Breast epithelium (tissue), 4 donors: ENCODE measurements around the gene SEMA3C. TPM values are rescaled to one million over a fixed set of nuclear protein-coding genes. Genes with fewer than 3 reads are reported as not detected.

Experiments
- DNase-seq, 2 donors: peaks; one replicate each; pipeline ENCODE4 v3.0.0-alpha.2; 2019; ENCODE audit warnings: low spot score in 2 of 2
- H3K27ac ChIP-seq, 2 donors: fragments of 200-600 bp; sonication (generic) in 1 of 2; one replicate each; pipeline ENCODE4 v1.5.1; 2016 to 2019; ENCODE audit warnings: mild to moderate bottlenecking in 1 of 2
- H3K27me3 ChIP-seq, 2 donors: fragments of 200-600 bp; sonication (generic) in 1 of 2; one replicate each; pipeline versions ENCODE4 v1.5.1 to v1.6.0; 2017 to 2019; ENCODE audit warnings: control low read depth in 1 of 2, mild to moderate bottlenecking in 1 of 2
- H3K36me3 ChIP-seq: fragments of 200-600 bp; one replicate; pipeline ENCODE4 v1.5.1; 2019
- H3K4me1 ChIP-seq, 2 donors: fragments of 200-600 bp; sonication (generic); one replicate each; pipeline ENCODE4 v1.5.1; 2016 to 2019; ENCODE audit warnings: control low read depth in 1 of 2
- H3K4me3 ChIP-seq, 3 donors: fragments of 200-600 bp; sonication (generic); 1 replicate in 2 of 3; 2 replicates in 1 of 3; pipeline ENCODE4 v1.5.1; 2016 to 2019; ENCODE audit warnings: mild to moderate bottlenecking in 3 of 3, moderate library complexity in 2 of 3
- H3K9me3 ChIP-seq, 2 donors: fragments of 200-600 bp; sonication (generic) in 1 of 2; one replicate each; pipeline ENCODE4 v1.5.1; 2016 to 2019; ENCODE audit warnings: control low read depth in 1 of 2
- POLR2A ChIP-seq: fragments of 450-650 bp; IDR thresholded peaks from one replicate; pipeline ENCODE4 v1.6.1; 2016; ENCODE audit warnings: antibody characterized with exemption, mild to moderate bottlenecking, moderate library complexity
- POLR2AphosphoS5 ChIP-seq, 3 donors: sonication (generic); formaldehyde crosslinking; IDR thresholded peaks; one replicate each; pipeline ENCODE4 v1.6.1; 2017; ENCODE audit warnings: antibody characterized with exemption in 3 of 3
- intact Hi-C: fragments of 100-400 bp; cut with DNase I; formaldehyde crosslinking; loops from one replicate; pipeline ENCODE4 v1.15.1; 2023; ENCODE audit warnings: low total_unique reads
- total RNA-seq, 3 donors: library from RNA; depleted of rRNA; stranded (reverse); fragments of >200 nt; gene quantifications; one replicate each; pipeline ENCODE4 v1.1.0, GENCODE V29; 2016
- TF ChIP-seq, protein P1 (sequence below), 3 donors: fragments of 450-650 bp; IDR thresholded peaks; one replicate each; pipeline ENCODE4 v1.5.1; 2016 to 2017; ENCODE audit warnings: antibody characterized with exemption in 3 of 3, mild to moderate bottlenecking in 3 of 3, moderate library complexity in 3 of 3

SEMA3C gene
- total RNA-seq, 3 donors from 2014 or later: 67.5 to 157 (median 108) TPM

GRCh38 chr7:80945976-80946375 lies 27.1 kb upstream of the SEMA3C start:
- Histone ChIP-seq H3K4me1 (peaks cover under 1 to 7% of the 10 kb centered on the region in 2 donors), H3K9me3 (peaks cover 0 to 13% of the 10 kb centered on the region in 2 donors), H3K36me3 (no peaks in the 10 kb centered on the region), H3K27me3 (no peaks in the 10 kb centered on the region), H3K27ac (no peak overlapping the region), H3K4me3 (no peak overlapping the region)
- DNase-seq: no peak
- TF ChIP-seq POLR2AphosphoS5 (IDR thresholded peaks at IDR 0.05) (no peak), POLR2A (no peak)
- TF ChIP-seq, protein P1, sequence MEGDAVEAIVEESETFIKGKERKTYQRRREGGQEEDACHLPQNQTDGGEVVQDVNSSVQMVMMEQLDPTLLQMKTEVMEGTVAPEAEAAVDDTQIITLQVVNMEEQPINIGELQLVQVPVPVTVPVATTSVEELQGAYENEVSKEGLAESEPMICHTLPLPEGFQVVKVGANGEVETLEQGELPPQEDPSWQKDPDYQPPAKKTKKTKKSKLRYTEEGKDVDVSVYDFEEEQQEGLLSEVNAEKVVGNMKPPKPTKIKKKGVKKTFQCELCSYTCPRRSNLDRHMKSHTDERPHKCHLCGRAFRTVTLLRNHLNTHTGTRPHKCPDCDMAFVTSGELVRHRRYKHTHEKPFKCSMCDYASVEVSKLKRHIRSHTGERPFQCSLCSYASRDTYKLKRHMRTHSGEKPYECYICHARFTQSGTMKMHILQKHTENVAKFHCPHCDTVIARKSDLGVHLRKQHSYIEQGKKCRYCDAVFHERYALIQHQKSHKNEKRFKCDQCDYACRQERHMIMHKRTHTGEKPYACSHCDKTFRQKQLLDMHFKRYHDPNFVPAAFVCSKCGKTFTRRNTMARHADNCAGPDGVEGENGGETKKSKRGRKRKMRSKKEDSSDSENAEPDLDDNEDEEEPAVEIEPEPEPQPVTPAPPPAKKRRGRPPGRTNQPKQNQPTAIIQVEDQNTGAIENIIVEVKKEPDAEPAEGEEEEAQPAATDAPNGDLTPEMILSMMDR (IDR thresholded peaks at IDR 0.05): no peak
- intact Hi-C loops: no loop called here

GRCh38 chr7:80943342-80943741 lies 24.5 kb upstream of the SEMA3C start:
- Histone ChIP-seq H3K4me3 (no peak overlapping the region), H3K36me3 (no peaks in the 10 kb centered on the region), H3K9me3 (peaks cover 0 to 13% of the 10 kb centered on the region in 2 donors), H3K27ac (peak overlapping the region in 1 of 2 donors; percentile 61), H3K27me3 (no peaks in the 10 kb centered on the region), H3K4me1 (peaks cover 4 to 12% of the 10 kb centered on the region in 2 donors)
- TF ChIP-seq POLR2A (no peak), POLR2AphosphoS5 (IDR thresholded peaks at IDR 0.05) (no peak)
- TF ChIP-seq, protein P1 (IDR thresholded peaks at IDR 0.05): no peak
- no peak for DNase-seq
- intact Hi-C loops: no loop called here

DNA sequence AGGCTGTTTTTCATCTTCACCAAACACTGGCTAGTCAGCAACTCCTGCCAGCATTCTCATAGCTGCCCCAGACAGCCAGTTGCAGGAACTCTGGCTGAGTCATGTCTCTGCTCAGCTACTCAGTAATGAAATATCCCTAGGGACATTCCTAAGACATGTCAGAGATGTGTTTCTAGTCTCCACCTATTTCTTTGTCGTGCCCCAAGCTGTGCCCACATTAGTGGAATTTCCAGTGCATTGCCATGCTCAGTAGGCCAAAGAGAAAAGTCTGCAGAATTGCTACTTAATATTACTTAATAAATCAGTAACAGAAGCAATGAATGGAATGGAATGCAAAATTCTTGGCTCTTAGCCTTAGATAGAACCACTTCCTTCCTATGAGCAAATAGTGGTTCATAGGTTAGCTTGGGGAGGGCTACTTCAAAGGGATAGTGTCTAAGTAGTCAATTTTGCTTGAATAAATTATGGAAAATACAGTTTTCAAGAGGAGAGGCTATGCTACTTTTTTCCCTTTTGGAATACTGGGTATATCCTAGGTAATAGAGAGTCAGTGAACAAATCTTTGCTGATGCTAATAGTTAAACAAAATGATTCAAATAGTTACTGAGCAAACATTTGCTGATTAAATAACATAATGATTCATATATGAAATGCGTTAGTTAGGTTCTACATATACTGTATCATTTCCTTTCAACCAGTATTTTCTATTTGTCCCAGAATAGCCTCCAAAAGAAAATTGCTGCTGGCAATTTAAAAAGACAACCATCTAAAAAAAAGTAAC lies 23.6 kb upstream of the SEMA3C start:
- Histone ChIP-seq H3K27ac (peak overlapping the region; percentile 61 to 62), H3K9me3 (peaks cover 0 to 13% of the 10 kb centered on the region in 2 donors), H3K4me1 (peaks cover 4 to 12% of the 10 kb centered on the region in 2 donors), H3K27me3 (no peaks in the 10 kb centered on the region), H3K36me3 (no peaks in the 10 kb centered on the region), H3K4me3 (no peak overlapping the region)
- intact Hi-C loops: no loop called here
- TF ChIP-seq, protein P1 (IDR thresholded peaks at IDR 0.05): no peak
- TF ChIP-seq POLR2A (no peak), POLR2AphosphoS5 (IDR thresholded peaks at IDR 0.05) (peak in 2 of 3 donors; percentile 52 to 59)
- DNase-seq: peak; percentile 53 to 81

- Histone ChIP-seq H3K4me3 (no peak overlapping the region), H3K27ac (peak overlapping the region; percentile 61 to 62), H3K9me3 (peaks cover 0 to 13% of the 10 kb centered on the region in 2 donors), H3K4me1 (peaks cover 4 to 12% of the 10 kb centered on the region in 2 donors), H3K27me3 (no peaks in the 10 kb centered on the region), H3K36me3 (no peaks in the 10 kb centered on the region)
- intact Hi-C loops: no loop called here
- no peak for DNase-seq
- TF ChIP-seq POLR2AphosphoS5 (IDR thresholded peaks at IDR 0.05) (no peak), POLR2A (no peak)
- TF ChIP-seq, protein P1 (IDR thresholded peaks at IDR 0.05): no peak
These were observed 22.4 kb upstream of the SEMA3C start for GRCh38 chr7:80941208-80941758.
